ENCODE results near the gene SKIC8.

SKIC8 gene

DNA sequence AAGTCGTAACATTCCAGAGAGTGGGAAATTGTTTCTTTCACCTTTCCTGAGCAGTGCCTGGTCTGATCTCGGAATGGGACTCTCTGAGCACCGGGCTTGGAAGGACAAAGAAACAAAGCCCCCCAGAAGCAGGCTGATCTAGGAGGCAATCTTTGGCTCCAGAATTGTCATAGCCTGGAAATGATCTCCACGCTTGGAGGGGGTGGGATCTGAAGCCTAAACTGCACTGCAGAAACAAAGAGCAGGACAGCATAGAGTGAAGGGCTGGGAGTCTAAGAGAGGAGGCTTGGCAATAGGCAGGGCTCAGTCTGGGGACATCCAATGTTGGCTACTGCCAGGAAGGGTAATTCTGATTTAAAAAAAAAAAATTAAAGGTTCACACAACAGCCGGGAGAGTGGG, 42.6 kb upstream of the SKIC8 start:
- no peak for TF ChIP-seq TAF1 (IDR thresholded peaks at IDR 0.05; ENCODE audit: borderline replicate concordance, insufficient read depth, low read length)
- TF ChIP-seq, protein P1, sequence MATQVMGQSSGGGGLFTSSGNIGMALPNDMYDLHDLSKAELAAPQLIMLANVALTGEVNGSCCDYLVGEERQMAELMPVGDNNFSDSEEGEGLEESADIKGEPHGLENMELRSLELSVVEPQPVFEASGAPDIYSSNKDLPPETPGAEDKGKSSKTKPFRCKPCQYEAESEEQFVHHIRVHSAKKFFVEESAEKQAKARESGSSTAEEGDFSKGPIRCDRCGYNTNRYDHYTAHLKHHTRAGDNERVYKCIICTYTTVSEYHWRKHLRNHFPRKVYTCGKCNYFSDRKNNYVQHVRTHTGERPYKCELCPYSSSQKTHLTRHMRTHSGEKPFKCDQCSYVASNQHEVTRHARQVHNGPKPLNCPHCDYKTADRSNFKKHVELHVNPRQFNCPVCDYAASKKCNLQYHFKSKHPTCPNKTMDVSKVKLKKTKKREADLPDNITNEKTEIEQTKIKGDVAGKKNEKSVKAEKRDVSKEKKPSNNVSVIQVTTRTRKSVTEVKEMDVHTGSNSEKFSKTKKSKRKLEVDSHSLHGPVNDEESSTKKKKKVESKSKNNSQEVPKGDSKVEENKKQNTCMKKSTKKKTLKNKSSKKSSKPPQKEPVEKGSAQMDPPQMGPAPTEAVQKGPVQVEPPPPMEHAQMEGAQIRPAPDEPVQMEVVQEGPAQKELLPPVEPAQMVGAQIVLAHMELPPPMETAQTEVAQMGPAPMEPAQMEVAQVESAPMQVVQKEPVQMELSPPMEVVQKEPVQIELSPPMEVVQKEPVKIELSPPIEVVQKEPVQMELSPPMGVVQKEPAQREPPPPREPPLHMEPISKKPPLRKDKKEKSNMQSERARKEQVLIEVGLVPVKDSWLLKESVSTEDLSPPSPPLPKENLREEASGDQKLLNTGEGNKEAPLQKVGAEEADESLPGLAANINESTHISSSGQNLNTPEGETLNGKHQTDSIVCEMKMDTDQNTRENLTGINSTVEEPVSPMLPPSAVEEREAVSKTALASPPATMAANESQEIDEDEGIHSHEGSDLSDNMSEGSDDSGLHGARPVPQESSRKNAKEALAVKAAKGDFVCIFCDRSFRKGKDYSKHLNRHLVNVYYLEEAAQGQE (IDR thresholded peaks at IDR 0.05; ENCODE audit: insufficient read depth in 1 of 2, low read depth in 2 of 2, low read length in 2 of 2) = no peak
- TF ChIP-seq POLR2AphosphoS5 (IDR thresholded peaks at IDR 0.05; ENCODE audit: low read depth, low read length) = no peak
- TF ChIP-seq FOXP2 (optimal IDR thresholded peaks at IDR 0.05; ENCODE audit: borderline replicate concordance, extremely low read depth, extremely low read length, insufficient read depth) = no peak
- TF ChIP-seq SIN3A (IDR thresholded peaks at IDR 0.05; ENCODE audit: borderline replicate concordance, insufficient read depth, low read length) = no peak

DNA sequence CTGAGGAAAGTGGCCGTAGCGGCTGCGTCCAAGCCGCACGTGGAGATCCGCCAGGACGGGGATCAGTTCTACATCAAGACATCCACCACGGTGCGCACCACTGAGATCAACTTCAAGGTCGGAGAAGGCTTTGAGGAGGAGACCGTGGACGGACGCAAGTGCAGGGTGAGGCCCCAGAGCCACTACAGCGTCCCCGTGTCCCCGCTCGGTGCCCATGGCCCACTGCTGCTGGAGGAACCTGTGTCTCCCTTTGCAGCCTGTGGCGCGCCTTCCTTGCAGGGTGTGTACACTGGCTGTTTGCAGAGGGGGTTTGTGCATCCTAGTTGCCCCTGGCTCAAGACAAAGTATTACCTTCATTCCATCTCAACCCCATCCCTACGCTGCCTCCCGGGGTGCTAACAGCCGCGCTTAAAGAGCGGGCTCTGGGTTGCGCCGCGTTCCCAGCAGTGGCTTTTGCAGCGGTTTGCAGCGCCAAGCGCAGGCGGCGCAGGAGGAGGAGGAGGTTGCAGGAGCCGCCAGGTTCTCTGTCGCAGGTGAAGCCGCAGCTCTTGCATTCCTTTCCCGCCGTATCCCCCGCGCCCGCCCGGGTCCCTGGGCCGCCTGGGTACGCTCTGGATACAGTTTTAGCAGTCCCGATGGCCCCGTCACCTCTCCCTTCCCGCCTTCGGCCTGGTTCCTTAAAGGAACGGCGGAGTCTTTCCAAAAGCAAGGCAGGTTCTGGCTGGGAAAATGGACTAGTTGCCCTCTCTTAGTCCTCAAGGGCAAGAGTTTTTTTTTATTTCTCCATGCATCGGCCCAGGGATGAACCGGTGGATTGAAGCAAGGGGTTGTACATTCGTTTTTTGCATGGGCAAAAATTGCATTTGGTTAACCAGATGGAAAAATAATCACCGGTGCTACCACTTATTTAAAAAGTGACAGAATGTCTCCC, 41.9 kb upstream of the SKIC8 start:
- TF ChIP-seq TAF1 (IDR thresholded peaks at IDR 0.05; ENCODE audit: borderline replicate concordance, insufficient read depth, low read length) (no peak), POLR2AphosphoS5 (IDR thresholded peaks at IDR 0.05; ENCODE audit: low read depth, low read length) (no peak), SIN3A (IDR thresholded peaks at IDR 0.05; ENCODE audit: borderline replicate concordance, insufficient read depth, low read length) (no peak), FOXP2 (optimal IDR thresholded peaks at IDR 0.05; ENCODE audit: borderline replicate concordance, extremely low read depth, extremely low read length, insufficient read depth) (no peak)
- TF ChIP-seq, protein P1 (IDR thresholded peaks at IDR 0.05; ENCODE audit: insufficient read depth in 1 of 2, low read depth in 2 of 2, low read length in 2 of 2) = no peak

DNA sequence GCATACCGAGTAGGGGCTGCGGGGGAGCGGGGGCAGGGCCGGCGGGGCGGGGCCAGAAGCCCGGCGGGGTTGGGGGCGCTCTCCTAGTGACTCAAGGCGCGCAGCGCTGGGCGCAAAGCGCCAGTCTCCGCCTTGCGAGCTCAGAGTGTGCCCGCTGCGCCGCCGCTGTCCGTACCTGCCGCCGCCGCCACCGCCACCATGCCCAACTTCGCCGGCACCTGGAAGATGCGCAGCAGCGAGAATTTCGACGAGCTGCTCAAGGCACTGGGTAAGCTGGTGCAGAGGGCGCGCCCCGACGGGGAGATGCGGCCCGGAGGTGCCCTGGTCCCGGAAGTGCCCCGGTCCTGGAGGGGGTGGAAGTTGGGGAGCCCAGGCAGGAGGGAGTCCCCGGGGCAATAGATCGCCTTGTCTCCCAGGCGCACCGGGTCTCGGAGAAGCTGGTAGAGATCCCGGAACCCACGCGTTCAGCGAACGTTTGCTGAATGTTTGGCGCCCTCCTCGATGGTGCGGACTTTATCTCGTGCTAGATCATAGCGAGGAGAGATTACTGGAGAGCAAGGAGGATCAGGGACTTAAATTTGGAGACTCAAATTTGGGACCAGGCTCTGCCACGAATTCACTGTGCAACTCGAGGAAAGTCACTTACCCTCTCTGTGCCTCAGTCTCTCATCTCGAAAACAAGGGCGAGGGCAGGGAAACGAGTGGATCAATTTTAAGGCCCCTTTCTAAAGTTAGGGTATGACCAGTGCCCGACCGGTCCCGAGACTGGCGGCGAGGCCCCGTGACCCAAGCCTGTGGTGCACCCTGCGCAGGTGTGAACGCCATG, 41.0 kb upstream of the SKIC8 start, which contains the start of gene CRABP1:
CRABP1 (plus strand) TSS at position 123 of the 826 bp plus-strand sequence; CDS start at position 199, 76 bp downstream.
- no peak for TF ChIP-seq SIN3A (IDR thresholded peaks at IDR 0.05; ENCODE audit: borderline replicate concordance, insufficient read depth, low read length)
- TF ChIP-seq, protein P1 (IDR thresholded peaks at IDR 0.05; ENCODE audit: insufficient read depth in 1 of 2, low read depth in 2 of 2, low read length in 2 of 2) = no peak
- no peak for TF ChIP-seq FOXP2 (optimal IDR thresholded peaks at IDR 0.05; ENCODE audit: borderline replicate concordance, extremely low read depth, extremely low read length, insufficient read depth)
- TF ChIP-seq POLR2AphosphoS5 (IDR thresholded peaks at IDR 0.05; ENCODE audit: low read depth, low read length) = no peak
- TF ChIP-seq TAF1 (IDR thresholded peaks at IDR 0.05; ENCODE audit: borderline replicate concordance, insufficient read depth, low read length) = no peak

- no peak for TF ChIP-seq TAF1 (IDR thresholded peaks at IDR 0.05; ENCODE audit: borderline replicate concordance, insufficient read depth, low read length)
- TF ChIP-seq, protein P1 (IDR thresholded peaks at IDR 0.05; ENCODE audit: insufficient read depth in 1 of 2, low read depth in 2 of 2, low read length in 2 of 2) = no peak
- no peak for TF ChIP-seq SIN3A (IDR thresholded peaks at IDR 0.05; ENCODE audit: borderline replicate concordance, insufficient read depth, low read length)
- no peak for TF ChIP-seq POLR2AphosphoS5 (IDR thresholded peaks at IDR 0.05; ENCODE audit: low read depth, low read length)
Observed at GRCh38 chr15:78339559-78339958, 40.1 kb upstream of the SKIC8 start.

Data from PFSK-1 (cell line).